IPS-NIHi11 (cell line): ENCODE data around the gene SPACA7.

Experiments
- DNase-seq: peaks from one replicate; pipeline ENCODE4 v3.0.0; 2012; ENCODE audit warnings: mixed read lengths, low spot score

The SPACA7 gene

DNA sequence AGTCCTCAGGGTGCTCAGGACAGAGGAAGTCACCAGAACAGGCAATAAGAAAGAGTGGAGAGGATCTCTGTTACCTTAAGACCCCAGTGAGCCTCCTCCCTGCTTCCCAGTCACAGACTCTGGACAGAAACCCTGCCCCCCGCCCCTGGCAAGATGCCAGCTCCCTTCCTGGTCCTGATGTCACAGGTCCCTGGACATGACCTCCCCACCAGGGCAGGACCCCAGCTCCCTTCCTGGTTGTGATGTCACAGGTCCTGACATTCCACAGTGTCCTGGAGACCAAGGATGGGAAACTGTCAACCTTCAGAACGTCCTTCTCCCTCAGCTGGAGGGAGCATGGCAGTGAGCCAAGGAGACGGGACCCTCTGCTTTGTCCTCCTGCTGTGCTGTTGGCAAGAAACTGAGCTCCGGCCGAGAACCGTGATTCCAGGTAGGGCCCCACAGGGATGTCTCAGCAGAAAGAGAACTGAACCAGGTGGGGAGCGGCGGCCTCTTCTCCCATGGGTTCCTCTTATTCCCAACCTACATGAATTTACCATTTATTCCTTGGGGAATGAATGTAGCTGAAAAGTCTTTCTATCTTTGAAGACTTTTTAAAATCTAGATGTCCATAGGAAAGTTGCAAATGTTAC, at the start of gene SPACA7:
TSS of gene SPACA7 (plus strand) at position 306 of the 632 bp plus-strand sequence. CDS start at position 337, 31 bp downstream.
- no peak for DNase-seq

GRCh38 chr13:112326821-112327370, 49.3 kb upstream of the SPACA7 start:
- DNase-seq = no peak

DNA sequence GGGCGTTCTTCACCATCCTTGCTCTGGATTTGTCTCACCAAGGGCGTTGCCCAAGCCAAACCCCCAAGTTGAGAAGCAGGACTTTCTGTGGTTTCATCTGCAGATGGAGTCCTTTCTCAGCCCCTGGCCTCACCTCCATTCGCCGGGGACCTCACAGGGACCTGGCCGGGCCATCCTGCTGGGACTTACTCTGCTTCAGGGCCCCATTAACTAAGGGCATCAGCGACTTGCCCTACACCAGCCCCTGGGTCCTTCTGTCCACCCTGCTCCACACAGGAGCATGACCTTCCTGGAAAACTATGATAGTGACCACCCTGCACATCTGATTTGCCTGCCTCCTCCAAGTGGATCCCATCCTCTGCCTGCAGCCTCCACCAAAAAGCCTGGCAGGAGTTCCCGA, 47.2 kb upstream of the SPACA7 start:
- DNase-seq = no peak

DNA sequence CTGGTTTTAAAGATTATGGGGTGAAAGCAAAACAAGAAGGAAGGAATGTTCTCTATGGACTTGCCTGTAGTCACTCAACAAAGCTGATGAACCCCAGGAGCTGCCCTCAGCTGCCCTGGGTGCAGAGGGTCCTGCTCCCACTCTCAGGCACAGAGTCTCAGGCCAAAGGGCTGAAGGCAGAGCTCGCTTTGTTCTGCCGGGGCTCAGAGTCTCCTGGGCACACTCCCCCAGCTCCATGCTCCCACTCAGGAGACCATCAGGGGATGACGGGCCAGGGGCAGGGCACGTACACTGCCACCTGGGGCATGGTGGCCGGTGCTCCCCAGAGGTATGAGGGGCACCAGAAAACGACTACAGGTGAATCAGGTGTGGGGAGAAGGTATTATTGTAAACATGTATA, 46.8 kb upstream of the SPACA7 start:
- no peak for DNase-seq

GRCh38 chr13:112330066-112330465, 46.1 kb upstream of the SPACA7 start:
- no peak for DNase-seq

DNA sequence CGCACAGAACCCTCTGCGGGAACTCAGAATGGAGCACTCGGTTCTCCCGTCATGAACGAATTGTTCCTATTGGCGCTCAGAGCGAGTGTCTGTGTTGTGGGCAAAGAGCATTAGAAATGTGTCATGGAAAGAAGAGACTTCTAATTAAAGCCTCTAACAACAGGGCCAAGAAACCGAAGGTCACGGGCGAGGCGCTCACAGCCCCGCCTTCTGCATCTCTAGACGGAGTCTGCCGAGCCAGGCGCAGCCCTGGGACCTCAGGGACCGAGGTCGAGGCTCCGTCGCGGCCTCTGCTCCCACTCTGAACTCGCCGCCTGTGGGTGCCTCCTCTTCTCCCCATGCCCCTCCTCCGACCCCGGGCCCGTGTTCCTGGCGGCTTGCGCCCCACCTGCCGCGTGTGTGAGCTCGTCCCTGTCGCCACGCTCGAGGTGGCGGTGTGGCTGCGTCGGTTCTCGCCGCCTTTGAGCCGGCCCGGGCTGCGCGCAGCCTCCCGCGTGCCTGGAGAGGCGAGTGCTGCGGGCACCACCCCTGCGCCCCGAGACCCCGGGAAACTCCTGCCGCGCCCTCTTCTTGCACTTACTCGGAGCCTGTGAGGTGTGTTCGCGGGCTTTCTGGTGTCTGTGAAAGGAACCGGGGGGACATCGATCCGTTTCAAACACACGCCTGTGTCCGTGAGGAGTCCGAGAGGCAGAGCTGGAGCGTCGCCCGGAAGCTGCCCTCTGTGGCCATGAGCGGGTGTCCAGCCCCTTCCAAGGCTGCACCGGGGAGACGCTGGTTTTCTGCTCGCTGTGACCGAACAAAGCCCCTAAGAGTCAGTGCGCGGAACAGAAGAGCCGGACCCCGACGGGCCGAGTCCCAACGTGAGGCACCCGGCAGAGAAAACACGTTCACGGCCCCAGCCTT, 45.4 kb upstream of the SPACA7 start:
- DNase-seq = no peak

DNA sequence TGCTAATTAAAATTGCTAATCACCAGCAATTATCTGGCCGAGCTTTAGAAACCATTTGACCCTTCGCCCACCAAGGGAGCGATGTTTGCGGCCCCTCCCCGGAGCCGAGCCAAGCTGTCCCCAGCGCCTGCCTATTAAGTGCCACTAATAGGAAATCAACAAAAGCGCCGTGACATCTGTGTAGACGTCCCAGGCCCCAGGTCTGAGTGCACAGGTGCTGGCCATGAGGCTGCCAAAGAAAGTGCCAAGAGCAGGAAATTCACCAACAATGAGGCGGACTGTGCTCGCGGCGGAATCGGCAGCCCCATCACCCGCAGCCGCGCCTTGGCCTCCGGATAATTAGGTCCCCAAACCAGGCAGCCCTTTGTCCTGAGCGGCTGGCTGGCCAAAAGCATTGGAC, 44.5 kb upstream of the SPACA7 start:
- DNase-seq = no peak

DNA sequence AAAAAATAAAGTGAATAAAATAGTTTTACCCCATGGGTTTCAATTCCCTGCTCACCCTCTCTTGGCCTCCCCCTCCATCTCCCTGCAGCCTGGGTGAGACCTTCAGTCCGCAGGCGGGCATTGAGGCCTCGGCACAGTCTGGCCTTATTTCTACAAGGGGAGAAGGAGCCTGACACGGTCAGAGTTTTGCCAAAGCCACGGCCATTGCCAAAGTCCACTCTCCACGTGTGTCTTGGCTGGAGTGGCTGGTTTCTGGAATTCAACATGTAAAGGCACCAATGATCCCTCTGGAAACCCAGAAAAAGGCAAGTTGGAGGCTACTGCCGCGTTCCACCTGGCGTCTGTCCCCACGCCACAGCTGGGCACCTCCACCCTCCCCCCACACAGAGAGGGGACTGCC, 43.4 kb upstream of the SPACA7 start:
- no peak for DNase-seq

GRCh38 chr13:112333756-112334543, 42.2 kb upstream of the SPACA7 start:
- DNase-seq = no peak

GRCh38 chr13:112335135-112335534, 41.0 kb upstream of the SPACA7 start:
- no peak for DNase-seq

- no peak for DNase-seq
Observed at GRCh38 chr13:112341446-112341845, 34.7 kb upstream of the SPACA7 start.

DNA sequence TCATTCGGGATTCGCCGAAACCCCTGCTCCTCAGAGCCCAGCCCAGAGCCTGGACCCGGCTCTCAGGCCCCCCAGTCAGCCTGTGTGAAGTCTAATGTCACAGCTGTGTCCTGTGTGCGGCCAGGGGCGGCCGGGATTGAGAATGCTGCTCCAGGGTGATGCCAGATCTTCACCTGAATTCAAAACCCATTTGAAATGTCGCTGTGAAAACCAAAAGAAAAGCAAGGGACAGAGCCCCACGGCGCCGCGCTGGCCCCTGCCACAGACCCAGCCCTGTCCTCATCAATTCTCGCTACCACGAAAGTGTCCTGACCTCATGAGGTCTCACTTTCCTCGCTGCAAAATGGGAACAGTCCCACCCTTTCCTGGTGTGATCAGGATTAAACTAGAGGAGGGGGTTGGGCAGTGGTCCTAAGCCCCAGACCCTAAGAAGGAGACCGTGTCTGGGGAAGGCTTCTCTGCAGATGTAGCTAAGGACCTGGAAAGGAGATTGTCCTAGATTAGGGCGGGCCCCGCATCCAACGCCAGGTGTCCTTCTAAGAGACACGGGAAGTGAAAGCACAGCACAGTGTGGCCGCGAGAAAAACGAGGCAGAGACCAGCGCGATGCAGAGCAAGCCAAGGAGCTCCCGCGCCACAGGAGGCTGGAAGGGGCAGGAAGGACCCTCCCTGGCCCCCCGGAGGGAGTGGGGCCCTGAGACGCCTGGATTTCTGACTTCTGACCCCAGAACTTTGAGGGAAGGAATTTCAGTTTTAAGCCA, 34.0 kb upstream of the SPACA7 start:
- no peak for DNase-seq

- no peak for DNase-seq
Observed at GRCh38 chr13:112342841-112343361, 33.3 kb upstream of the SPACA7 start.

- DNase-seq = no peak
Observed at GRCh38 chr13:112343591-112343990, 32.6 kb upstream of the SPACA7 start.

DNA sequence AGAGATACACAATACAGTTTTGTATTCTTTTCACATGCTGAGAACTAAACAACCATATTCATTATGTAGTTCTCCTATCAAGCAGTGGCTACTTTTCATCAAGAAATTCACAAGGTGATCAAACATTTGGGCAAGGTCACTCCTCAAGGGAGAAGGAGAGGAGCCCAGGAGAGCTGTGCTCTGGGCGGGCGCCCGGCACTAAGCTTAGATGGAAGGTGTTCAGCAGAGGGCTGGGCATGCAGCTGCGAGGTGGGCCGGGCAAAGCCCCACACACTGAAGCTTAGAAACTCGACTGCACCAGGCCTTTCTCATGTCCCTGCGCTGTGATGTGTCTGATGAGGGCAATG, 30.4 kb upstream of the SPACA7 start:
- DNase-seq = no peak

GRCh38 chr13:112346173-112346898, 29.8 kb upstream of the SPACA7 start:
- no peak for DNase-seq

DNA sequence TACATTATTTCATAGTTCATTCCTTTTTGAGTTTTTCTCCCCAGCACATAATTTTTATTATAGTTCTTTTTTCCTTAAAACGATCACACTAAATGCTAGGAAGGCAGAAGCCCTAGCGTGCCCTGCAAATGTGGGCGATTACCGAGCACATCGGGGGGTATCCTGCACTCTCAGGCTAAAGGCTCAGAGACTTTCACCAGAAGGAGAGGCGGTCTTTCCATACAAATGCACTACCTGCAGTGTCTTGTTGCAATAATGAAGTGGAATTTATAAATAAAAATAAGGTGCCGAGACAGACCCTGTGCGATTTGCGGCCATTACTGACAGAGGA, 29.3 kb upstream of the SPACA7 start:
- DNase-seq = no peak

DNA sequence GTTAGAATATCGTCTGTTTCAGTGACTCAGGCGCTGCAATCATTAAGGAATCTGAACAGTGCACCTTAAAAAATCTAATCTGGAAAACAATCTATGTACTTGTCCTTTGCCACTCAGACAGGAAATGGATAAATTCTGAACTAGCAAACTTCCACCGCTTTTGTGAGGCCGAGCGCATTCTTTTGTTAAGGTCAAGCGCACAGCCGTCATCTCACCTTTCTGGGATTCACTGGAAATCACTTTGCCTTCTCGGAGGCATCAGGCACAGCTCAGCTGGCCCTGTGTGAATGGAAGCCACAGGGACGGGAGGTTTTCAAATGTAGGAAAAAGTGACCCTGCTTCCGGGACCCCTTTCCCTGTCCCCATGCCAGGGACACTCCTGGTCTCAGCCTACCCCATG, 28.2 kb upstream of the SPACA7 start:
- DNase-seq = no peak

DNA sequence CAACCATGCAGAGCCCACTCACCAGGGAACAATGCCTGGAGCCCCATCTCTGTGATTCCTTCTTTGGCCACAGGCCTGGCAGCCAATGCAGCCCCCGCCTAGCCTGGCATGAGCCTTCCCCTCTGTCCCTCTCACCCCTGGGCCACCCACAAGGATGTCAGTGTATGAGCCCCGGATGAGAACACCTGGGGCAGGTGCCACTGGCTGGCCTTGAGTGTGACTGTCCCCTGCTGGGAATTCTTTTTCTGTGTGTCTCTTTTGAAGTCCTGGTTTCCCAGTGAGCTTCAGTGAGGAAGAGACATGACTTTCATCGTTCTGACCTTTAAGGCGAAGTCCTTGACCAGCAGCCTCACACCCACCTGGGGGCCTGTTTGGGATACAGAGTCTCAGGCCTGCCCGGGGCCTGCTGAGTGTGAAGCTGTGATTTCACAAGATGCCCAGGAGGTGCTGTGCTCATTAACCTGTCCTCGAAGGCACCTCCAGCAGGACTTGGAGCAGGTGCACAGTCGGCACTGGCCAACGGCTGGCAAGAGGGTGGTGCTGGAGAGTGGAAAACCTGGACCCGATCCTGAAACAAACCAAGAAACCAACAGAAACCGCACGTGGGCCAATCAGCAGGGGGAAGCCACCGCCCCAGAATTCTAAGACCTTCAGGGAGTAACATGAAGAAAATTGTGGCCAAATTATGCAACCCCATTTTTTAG, 27.4 kb upstream of the SPACA7 start:
- DNase-seq = no peak

DNA sequence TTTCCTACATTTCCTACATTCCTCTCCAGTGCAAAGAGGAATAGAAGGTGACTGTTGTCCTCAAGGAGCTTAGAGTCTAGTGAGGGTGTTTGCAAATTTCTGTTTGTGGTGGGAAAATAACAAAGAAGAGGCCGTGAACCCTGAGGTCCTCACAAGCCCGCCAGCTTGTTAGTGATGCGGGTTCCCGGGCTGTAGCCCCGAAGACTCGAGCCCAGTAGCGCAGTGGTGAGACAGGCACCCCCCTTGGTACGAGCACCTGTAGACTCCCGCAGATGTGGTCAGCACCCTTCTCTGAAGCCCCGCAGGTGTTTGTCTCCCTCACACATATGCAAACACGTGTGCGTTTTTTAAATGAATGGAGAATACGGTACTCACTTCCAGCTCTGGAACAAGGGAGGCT, 26.5 kb upstream of the SPACA7 start:
- DNase-seq = no peak
